CD4-positive, alpha-beta T cell treated with Interferon gamma for 1 hour (primary cell): Measurements from ENCODE around the gene ISL2.

ENCODE experiments used
- DNase-seq: peaks from one replicate; pipeline ENCODE4 v3.0.0-alpha.2; 2020

ISL2 gene

DNA sequence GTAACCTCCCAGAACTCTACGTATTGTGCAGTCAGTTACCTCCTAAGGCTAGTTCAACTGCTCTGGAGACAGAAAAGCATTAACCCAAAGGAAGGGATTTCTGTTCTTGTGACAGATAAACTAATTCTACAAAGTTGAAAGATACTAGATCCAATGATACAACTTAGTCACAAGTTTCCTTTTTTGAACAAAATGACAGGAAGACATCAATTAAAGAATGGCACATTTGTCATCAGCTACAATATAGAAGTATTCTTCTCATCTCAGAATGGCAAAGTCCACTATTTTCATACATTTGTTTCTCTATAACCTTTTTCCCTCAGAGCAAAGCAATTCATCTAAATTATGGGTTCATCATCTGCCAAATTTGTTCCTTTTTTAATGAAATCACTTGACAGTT lies 43.7 kb downstream of the ISL2 start:
- no peak for DNase-seq

DNA sequence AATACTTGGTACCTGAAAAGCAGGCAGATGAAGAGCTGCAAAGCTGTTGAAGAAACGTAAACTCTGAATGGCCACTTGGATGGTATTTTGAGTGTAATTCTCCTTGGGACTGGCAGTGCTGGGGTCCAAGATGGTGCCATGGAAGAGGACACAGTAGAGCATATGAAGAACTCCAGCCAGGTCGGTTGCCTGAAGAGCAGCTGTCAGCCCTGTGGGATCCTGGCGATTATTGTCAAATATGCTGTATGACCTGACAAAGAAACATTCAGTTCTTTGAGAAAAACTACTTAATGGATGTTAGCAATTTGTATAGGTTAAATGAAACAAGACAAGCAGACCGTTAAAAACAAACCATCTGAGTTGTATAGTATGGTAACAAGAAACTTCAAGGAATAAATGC lies 44.8 kb downstream of the ISL2 start:
- DNase-seq: no peak

DNA sequence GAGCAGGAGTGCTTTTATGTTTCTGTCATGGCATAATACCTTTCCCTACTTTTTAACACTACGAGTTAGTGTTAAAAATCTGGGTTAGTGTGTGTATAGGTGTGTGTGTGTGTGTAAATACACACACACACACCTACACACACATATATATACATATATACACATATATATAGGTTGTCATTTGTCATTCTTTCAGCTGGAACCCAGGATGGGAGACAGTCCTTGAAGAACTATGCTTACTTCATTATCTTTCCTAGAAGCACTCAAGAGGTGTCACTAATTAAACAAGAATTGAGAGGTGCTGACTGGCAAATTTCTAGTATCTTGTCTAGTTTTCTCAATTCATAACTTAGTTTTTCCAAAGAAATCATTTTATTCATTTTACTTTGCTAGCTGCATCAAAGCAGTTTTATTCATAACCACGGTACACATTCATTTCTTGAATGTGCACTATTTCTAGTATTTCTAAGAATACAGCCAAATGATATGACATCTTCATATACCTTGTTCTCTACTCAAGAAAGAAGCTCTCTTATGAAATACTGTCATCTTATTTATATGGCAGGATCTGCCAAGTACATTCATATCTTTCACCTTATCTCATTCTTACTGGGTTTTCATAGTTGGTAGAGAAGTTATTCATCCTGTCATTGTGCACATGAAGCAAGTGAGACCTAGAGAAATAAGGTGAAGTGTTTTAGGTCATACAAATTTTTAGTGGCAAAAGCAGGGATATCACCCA lies 46.6 kb downstream of the ISL2 start:
- DNase-seq: no peak

DNA sequence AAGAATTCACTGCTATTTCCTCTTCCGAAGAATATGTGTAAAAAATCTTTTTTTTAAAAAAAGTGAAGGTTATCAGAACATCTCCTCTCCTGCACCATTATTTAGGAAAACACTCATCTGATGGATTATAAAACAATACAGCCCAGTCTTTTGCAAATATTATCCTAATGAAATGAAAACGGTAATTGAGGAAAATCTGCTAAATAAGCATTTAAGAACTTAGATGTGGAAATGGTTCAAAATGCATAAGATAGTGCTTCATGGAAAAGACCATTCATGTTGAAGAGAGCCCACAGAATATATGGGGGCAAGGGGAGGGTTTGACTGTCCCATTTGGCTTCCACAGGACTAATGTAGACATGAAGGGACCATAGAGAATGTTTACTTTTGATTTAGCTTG lies 47.8 kb downstream of the ISL2 start:
- DNase-seq: no peak

DNA sequence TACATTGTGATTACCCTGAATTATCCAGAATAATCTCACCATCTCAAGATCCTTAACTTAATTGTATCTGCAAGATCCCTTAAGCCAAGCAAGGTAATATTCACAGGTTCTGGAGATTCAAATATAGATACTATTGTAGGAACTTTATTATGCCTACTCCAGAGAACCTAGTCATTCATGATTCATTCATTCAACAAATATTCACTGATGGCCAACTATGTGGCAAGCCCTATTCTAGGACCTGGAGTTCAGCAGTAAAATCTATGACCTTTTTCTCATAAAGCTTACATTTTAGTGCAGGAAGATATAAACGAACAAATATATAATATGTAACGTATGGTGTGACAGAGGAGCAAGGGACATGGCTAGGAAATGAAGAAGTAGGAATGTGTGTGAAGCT lies 49.6 kb downstream of the ISL2 start:
- DNase-seq: no peak

DNA sequence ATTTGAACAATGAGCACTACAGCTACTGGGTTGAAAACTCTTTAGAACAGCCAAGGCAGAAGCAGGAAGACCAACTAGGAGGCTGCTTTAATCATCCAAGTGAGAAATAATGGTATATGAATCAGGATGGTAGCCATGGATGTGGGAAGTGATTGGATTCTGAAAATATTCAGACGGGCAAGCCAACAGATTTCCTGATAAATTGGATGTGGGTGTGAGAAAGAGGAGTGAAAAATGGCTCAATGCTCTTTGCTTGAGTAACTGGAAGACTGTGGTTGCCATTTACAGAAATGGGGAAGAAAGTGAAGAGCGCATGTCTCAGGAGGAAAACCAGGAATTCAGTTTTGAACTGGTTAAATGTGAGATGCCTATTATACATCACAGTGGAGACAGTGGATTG lies 50.4 kb downstream of the ISL2 start:
- DNase-seq: no peak

DNA sequence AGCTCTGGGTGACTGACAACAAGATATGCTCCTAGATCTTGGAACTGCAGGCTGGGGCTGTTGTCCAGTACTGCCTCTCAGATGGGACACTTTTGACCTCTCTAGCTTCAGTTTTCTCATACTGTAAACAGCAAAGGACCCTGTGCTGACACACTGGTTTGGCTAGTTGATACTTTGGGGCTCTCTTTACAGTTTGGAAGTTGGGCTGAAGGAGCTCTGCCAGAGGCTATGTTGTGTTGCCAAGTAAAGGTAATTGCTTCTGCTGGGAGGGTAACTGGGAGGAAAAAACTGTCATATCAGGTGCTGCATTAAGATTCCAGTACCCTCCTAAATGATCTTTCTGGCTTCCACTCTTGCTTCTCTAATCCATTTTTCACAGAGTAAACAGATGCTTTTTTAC lies 54.0 kb downstream of the ISL2 start:
- no peak for DNase-seq

- DNase-seq: no peak
These were observed 54.7 kb downstream of the ISL2 start for GRCh38 chr15:76391309-76391708.

DNA sequence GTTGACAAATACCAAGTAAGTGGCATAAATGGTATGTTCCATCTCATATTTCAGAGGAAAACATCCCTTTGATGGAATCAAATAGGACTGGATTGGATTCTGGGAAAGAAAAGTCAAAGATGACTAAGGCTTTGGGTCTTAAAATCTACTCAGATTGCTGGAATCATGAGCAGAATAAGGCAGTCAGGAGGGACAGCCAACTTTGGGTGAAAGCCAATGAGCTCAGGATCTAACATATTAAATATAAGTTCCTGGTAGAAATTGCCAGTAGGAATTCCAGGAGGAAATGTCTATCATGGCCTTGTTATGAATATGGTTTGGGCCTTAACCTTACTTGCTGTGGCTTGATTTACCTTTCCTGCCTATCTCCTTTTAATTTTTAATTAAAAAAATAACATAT lies 55.3 kb downstream of the ISL2 start:
- DNase-seq: no peak
